ENCODE data around the gene FCMR. TPM values are rescaled to one million over a fixed set of nuclear protein-coding genes. Genes with fewer than 3 reads are reported as not detected.

The FCMR gene
- total and polyA plus RNA-seq, 10 of the 15 experiments (the other 5 are each of a cell fraction or from before 2014, with no cell fraction given), result 79.7 to 245 (median 123) TPM

GRCh38 chr1:206963119-206963712, 41.5 kb upstream of the FCMR start:
- no peak for ATAC-seq
- 70% methylated on average over 5 of the region's 5 CpGs for WGBS (ENCODE audit: insufficient coverage, insufficient replicate concordance, low lambda C conversion rate, missing lambda C conversion rate)
- POLR2A ChIA-PET, result interaction anchor here (1.1 kb wide), 1 partner anchor 15 kb away, joined by 3 read pairs; no protein-coding TSS in a partner anchor

GRCh38 chr1:206962272-206962671, 40.5 kb upstream of the FCMR start:
- H3K36me3 ChIP-seq (ENCODE audit: control insufficient read depth in 2 of 2, insufficient read depth in 2 of 2, low read length in 1 of 2), result no peaks in the 10 kb centered on the region
- FAIRE-seq, result no peak
- intact Hi-C loops (cut with micrococcal nuclease; ENCODE audit: unreplicated experiment), result no loop called here
- ChIA-PET SMC1A (ENCODE audit: uncharacterized antibody, unreplicated experiment) (interaction anchor here (1.1 to 2.4 kb wide), 4 partner anchors 10 to 50 kb away, joined by 3 to 5 read pairs (median 4); no protein-coding TSS in a partner anchor), POLR2A (no interaction called here), RAD21 (ENCODE audit: unreplicated experiment) (interaction anchor here (1.2 kb wide), 1 partner anchor 20 kb away, joined by 4 read pairs; no protein-coding TSS in a partner anchor), CTCF (interaction anchor here (1.0 to 1.5 kb wide), 5 partner anchors 8 to 50 kb away, joined by 3 to 6 read pairs (median 4); partner anchors contain the start of gene FCAMR)
- in situ Hi-C loops (cut with MboI), result no loop called here
- no peak overlapping the region for H2AFZ ChIP-seq (ENCODE audit: control insufficient read depth, low read depth, low read length)
- no TSS peak for BruUV-seq (replicated peaks)
- DNase-seq (ENCODE audit: low read depth, low spot score), result no peak
- no peak overlapping the region for H3K27ac ChIP-seq (ENCODE audit: control insufficient read depth, insufficient read depth)
- 92% methylated on average over 7 of the region's 7 CpGs for WGBS (ENCODE audit: insufficient coverage, insufficient replicate concordance, low lambda C conversion rate, missing lambda C conversion rate)
- peaks cover 7% of the 10 kb centered on the region for H3K4me1 ChIP-seq (ENCODE audit: control insufficient read depth, insufficient read depth, low read length)
- no peaks in the 10 kb centered on the region for H3K27me3 ChIP-seq (replicated peaks in 1 of 2; ENCODE audit: control insufficient read depth in 2 of 2, insufficient read depth in 2 of 2, low read length in 1 of 2)
- no peak overlapping the region for H3K9ac ChIP-seq (ENCODE audit: control insufficient read depth, insufficient read depth, low read length)
- H4K20me1 ChIP-seq (ENCODE audit: control insufficient read depth, insufficient read depth), result no peaks in the 10 kb centered on the region
- TF ChIP-seq KDM1A (IDR thresholded peaks at IDR 0.05; ENCODE audit: borderline replicate concordance) (no peak), NR2C1 (IDR thresholded peaks at IDR 0.05) (peak; percentile 30; the same call in 1 of the 2 replicates), ATF7 (IDR thresholded peaks at IDR 0.05; ENCODE audit: low read depth) (no peak), CREB1 (IDR thresholded peaks at IDR 0.05; ENCODE audit: low read depth) (no peak), SPI1 (IDR thresholded peaks at IDR 0.05; ENCODE audit: borderline replicate concordance, insufficient read depth, low read depth, low read length) (peak; percentile 30; the same call in 1 of the 2 replicates), USF1 (IDR thresholded peaks at IDR 0.05; ENCODE audit: borderline replicate concordance, extremely low read length, insufficient read depth, low read depth, low read length) (no peak), CEBPZ (IDR thresholded peaks at IDR 0.05; ENCODE audit: low read depth, low read length) (no peak), SMAD1 (IDR thresholded peaks at IDR 0.05; ENCODE audit: low read depth, partially characterized antibody) (no peak)
- ATAC-seq, result no peak
- no peaks in the 10 kb centered on the region for H3K9me3 ChIP-seq (replicated peaks; ENCODE audit: control insufficient read depth, insufficient read depth, low read length)
- H3K79me2 ChIP-seq (ENCODE audit: control insufficient read depth, insufficient read depth, low read length), result no peaks in the 10 kb centered on the region
- H3K4me2 ChIP-seq (ENCODE audit: control insufficient read depth, insufficient read depth), result no peak overlapping the region
- H3K4me3 ChIP-seq, result no peak overlapping the region

More at GRCh38 chr1:206963119-206963712, 41.5 kb upstream of the FCMR start:
- Histone ChIP-seq H3K36me3 (ENCODE audit: control insufficient read depth in 2 of 2, insufficient read depth in 2 of 2, low read length in 1 of 2) (no peaks in the 10 kb centered on the region), H3K4me2 (ENCODE audit: control insufficient read depth, insufficient read depth) (no peak overlapping the region), H3K9me3 (replicated peaks; ENCODE audit: control insufficient read depth, insufficient read depth, low read length) (no peaks in the 10 kb centered on the region), H3K79me2 (ENCODE audit: control insufficient read depth, insufficient read depth, low read length) (no peaks in the 10 kb centered on the region), H3K27ac (ENCODE audit: control insufficient read depth, insufficient read depth) (no peak overlapping the region), H3K27me3 (replicated peaks in 1 of 2; ENCODE audit: control insufficient read depth in 2 of 2, insufficient read depth in 2 of 2, low read length in 1 of 2) (no peaks in the 10 kb centered on the region), H3K4me3 (no peak overlapping the region), H2AFZ (ENCODE audit: control insufficient read depth, low read depth, low read length) (no peak overlapping the region), H4K20me1 (ENCODE audit: control insufficient read depth, insufficient read depth) (no peaks in the 10 kb centered on the region), H3K9ac (ENCODE audit: control insufficient read depth, insufficient read depth, low read length) (no peak overlapping the region), H3K4me1 (ENCODE audit: control insufficient read depth, insufficient read depth, low read length) (peaks cover 17% of the 10 kb centered on the region)
- ChIA-PET SMC1A (ENCODE audit: uncharacterized antibody, unreplicated experiment) (interaction anchor here (0.9 to 1.9 kb wide), 4 partner anchors 16 to 51 kb away, joined by 3 to 5 read pairs (median 4); no protein-coding TSS in a partner anchor), CTCF (interaction anchor here (0.8 to 1.5 kb wide), 4 partner anchors 9 to 51 kb away, joined by 3 to 4 read pairs (median 4); no protein-coding TSS in a partner anchor), RAD21 (ENCODE audit: unreplicated experiment) (interaction anchor here (0.8 to 1.0 kb wide), 3 partner anchors 11 to 38 kb away, joined by 3 to 4 read pairs (median 3); no protein-coding TSS in a partner anchor)
- in situ Hi-C loops (cut with MboI), result no loop called here
- intact Hi-C loops (cut with micrococcal nuclease; ENCODE audit: unreplicated experiment), result no loop called here
- FAIRE-seq (no peak), DNase-seq (ENCODE audit: low read depth, low spot score) (no peak)
- peak; percentile 54 to 79; a peak in 3 of 4 replicates for TF ChIP-seq SRF (IDR thresholded peaks at IDR 0.05; ENCODE audit: low read depth in 2 of 2, low read length in 2 of 2)
- TF ChIP-seq EZH2 (IDR thresholded peaks at IDR 0.05; ENCODE audit: borderline replicate concordance, control insufficient read depth, low read depth, low read length), result no peak
- no peak for TF ChIP-seq TARDBP (IDR thresholded peaks at IDR 0.05; ENCODE audit: borderline replicate concordance)
- no TSS peak for BruUV-seq (replicated peaks)

Measured in GM12878 (cell line).